Muscle of arm (tissue), 12 donors: ENCODE results near the gene RAD51B. TPM values are rescaled to one million over a fixed set of nuclear protein-coding genes. Genes with fewer than 3 reads are reported as not detected.

Source experiments
- DNase-seq: peaks from one replicate; pipeline ENCODE4 v3.0.0-alpha.2; 2013
- polyA plus RNA-seq, 12 donors: library from polyadenylated mRNA; unstranded; fragments of 120-200 nt; gene quantifications; one replicate each; pipeline ENCODE4 v1.2.1, GENCODE V29; 2013; ENCODE audit not compliant: insufficient read length in 12 of 12

RAD51B gene
- polyA plus RNA-seq, 12 donors = 6.3 to 13.1 (median 9.7) TPM; not detected in 2

GRCh38 chr14:68607867-68608573 lies 788.4 kb downstream of the RAD51B start:
- no peak for DNase-seq

GRCh38 chr14:68608574-68608962 lies 789.0 kb downstream of the RAD51B start:
- DNase-seq = no peak

GRCh38 chr14:68609012-68609411 lies 789.4 kb downstream of the RAD51B start:
- DNase-seq = no peak

- no peak for DNase-seq
Observed at GRCh38 chr14:68610251-68610793, 790.7 kb downstream of the RAD51B start.

- DNase-seq = no peak
Observed at GRCh38 chr14:68611599-68611998, 792.0 kb downstream of the RAD51B start.

GRCh38 chr14:68612049-68612448 lies 792.5 kb downstream of the RAD51B start:
- no peak for DNase-seq

GRCh38 chr14:68616221-68616902 lies 796.8 kb downstream of the RAD51B start:
- DNase-seq = no peak

- no peak for DNase-seq
Observed at GRCh38 chr14:68619790-68620574, 800.4 kb downstream of the RAD51B start.

GRCh38 chr14:68621400-68622365 lies 802.1 kb downstream of the RAD51B start:
- DNase-seq = peak; percentile 80

GRCh38 chr14:68622856-68623255 lies 803.3 kb downstream of the RAD51B start:
- no peak for DNase-seq

GRCh38 chr14:68623307-68623706 lies 803.7 kb downstream of the RAD51B start:
- DNase-seq = no peak

GRCh38 chr14:68623826-68624225 lies 804.2 kb downstream of the RAD51B start:
- no peak for DNase-seq

- no peak for DNase-seq
Observed at GRCh38 chr14:68624541-68625220, 805.1 kb downstream of the RAD51B start.

GRCh38 chr14:68625366-68626090 lies 805.9 kb downstream of the RAD51B start:
- no peak for DNase-seq

GRCh38 chr14:68626386-68626785 lies 806.8 kb downstream of the RAD51B start:
- no peak for DNase-seq

- DNase-seq = no peak
Observed at GRCh38 chr14:68627050-68627867, 807.7 kb downstream of the RAD51B start.

GRCh38 chr14:68627868-68628604 lies 808.5 kb downstream of the RAD51B start:
- DNase-seq = no peak
